Endothelial cell of umbilical vein (primary cell): ENCODE data around the gene ABI3BP. TPM values are rescaled to one million over a fixed set of nuclear protein-coding genes. Genes with fewer than 3 reads are reported as not detected.
A peak's percentile ranks its signal among the peaks of the same experiment; 100 is the strongest.

Source experiments
- BruUV-seq: library from RNA; stranded (reverse); fragments of 400-500 nt; replicated peaks from 2 replicates; lab custom pipeline; 2021; lab: Mats Ljungman, UMichigan
- CTCF ChIA-PET: fragments of 300-600, 350-600 bp; sonication (Branson Sonifier 250); formaldehyde crosslinking; loops from one replicate; lab custom pipeline; 2021; ENCODE audit warnings: antibody characterized with exemption, inconsistent platforms; lab: Charles Lee
- POLR2A ChIA-PET: fragments of 300-600, 350-600 bp; sonication (Branson Sonifier 250); formaldehyde crosslinking; loops from one replicate; lab custom pipeline; 2021; ENCODE audit warnings: antibody characterized with exemption, inconsistent platforms; lab: Charles Lee
- DNase-seq: peaks from one replicate; pipeline ENCODE4 v3.0.0-alpha.2; 2011; ENCODE audit warnings: low read depth, low spot score
- FAIRE-seq: peaks from 2 replicates; lab custom pipeline; 2011; peaks lifted over from hg19 to GRCh38; lab: Jason Lieb, UNC
- H2AFZ ChIP-seq: 2 replicates; pipeline ENCODE4 v1.6.0; 2012; ENCODE audit warnings: low read depth, low read length, control low read depth, inconsistent platforms
- H3K27ac ChIP-seq: 2 replicates; pipeline ENCODE4 v1.5.1; 2011; ENCODE audit warnings: low read depth, mild to moderate bottlenecking, control low read depth, low read length, moderate library complexity; ENCODE audit not compliant: insufficient read depth
- H3K27me3 ChIP-seq, 2 experiments: 2 replicates each; pipeline versions ENCODE4 v1.6.0 to v1.6.1; 2011; ENCODE audit warnings: low read length in 2 of 2, mixed read lengths in 1 of 2; ENCODE audit not compliant: control insufficient read depth in 2 of 2, insufficient read depth in 2 of 2
- H3K36me3 ChIP-seq, 2 experiments: 2 replicates in 1 of 2; 3 replicates in 1 of 2; pipeline ENCODE4 v1.5.1; 2011; ENCODE audit warnings: low read length in 2 of 2, mild to moderate bottlenecking in 1 of 2, moderate library complexity in 1 of 2; ENCODE audit not compliant: control insufficient read depth in 2 of 2, insufficient read depth in 2 of 2; ENCODE audit errors: extremely low read depth in 1 of 2
- H3K4me1 ChIP-seq: 3 replicates; pipeline ENCODE4 v1.5.1; 2011; ENCODE audit warnings: mild to moderate bottlenecking, low read length; ENCODE audit not compliant: control insufficient read depth, insufficient read depth; ENCODE audit errors: extremely low read depth
- H3K4me2 ChIP-seq: 2 replicates; pipeline ENCODE4 v1.6.1; 2011; ENCODE audit warnings: low read length, control low read depth, mixed read lengths; ENCODE audit not compliant: insufficient read depth
- H3K4me3 ChIP-seq, 3 experiments: fragments of 200-600 bp in 1 of 3; sonication (generic), shearing (Covaris generic) in 1 of 3; replicated peaks in 1 of 3; 2 replicates each; pipeline ENCODE4 v1.5.1; 2011 to 2016; ENCODE audit warnings: control low read depth in 3 of 3, low read length in 3 of 3, mild to moderate bottlenecking in 2 of 3, inconsistent platforms in 1 of 3, low read depth in 1 of 3, moderate library complexity in 1 of 3; ENCODE audit not compliant: insufficient read depth in 1 of 3
- H3K79me2 ChIP-seq: 2 replicates; pipeline ENCODE4 v1.6.0; 2012; ENCODE audit warnings: low read length, inconsistent platforms; ENCODE audit not compliant: control insufficient read depth, insufficient read depth
- H3K9ac ChIP-seq: replicated peaks from 2 replicates; pipeline ENCODE3; 2011; ENCODE audit warnings: low read length, control low read depth; ENCODE audit not compliant: insufficient read depth; ENCODE audit errors: extremely low read depth
- H3K9me1 ChIP-seq: replicated peaks from 3 replicates; pipeline ENCODE4 v1.6.0; 2011; ENCODE audit warnings: mild to moderate bottlenecking, low read length; ENCODE audit not compliant: control insufficient read depth, insufficient read depth; ENCODE audit errors: extremely low read depth
- H3K9me3 ChIP-seq: replicated peaks from 2 replicates; pipeline ENCODE4 v1.5.1; 2012; ENCODE audit warnings: low read length, inconsistent platforms; ENCODE audit not compliant: control insufficient read depth, insufficient read depth
- H4K20me1 ChIP-seq: replicated peaks from 2 replicates; pipeline ENCODE3; 2011; ENCODE audit warnings: mild to moderate bottlenecking, low read length; ENCODE audit not compliant: control insufficient read depth, insufficient read depth; ENCODE audit errors: extremely low read depth
- CTCF ChIP-seq, 2 donors: IDR thresholded peaks; 1 replicate in 1 of 2; 2 replicates in 1 of 2; pipeline ENCODE4 v1.5.1; 2011; ENCODE audit warnings: low read length in 2 of 2, mild to moderate bottlenecking in 2 of 2, moderate library complexity in 2 of 2, control low read depth in 1 of 2, inconsistent platforms in 1 of 2, low read depth in 1 of 2; ENCODE audit not compliant: insufficient read depth in 1 of 2; ENCODE audit errors: extremely low read depth in 1 of 2
- EZH2 ChIP-seq: IDR thresholded peaks from 2 replicates; pipeline ENCODE4 v1.6.1; 2012; ENCODE audit warnings: borderline replicate concordance, low read depth, mild to moderate bottlenecking, moderate library complexity, low read length, inconsistent platforms; ENCODE audit not compliant: severe bottlenecking
- FOS ChIP-seq: IDR thresholded peaks from 2 replicates; pipeline ENCODE4 v1.6.1; 2011; ENCODE audit warnings: mild to moderate bottlenecking, low read length, moderate library complexity, borderline replicate concordance; ENCODE audit not compliant: insufficient read depth
- GATA2 ChIP-seq: IDR thresholded peaks from 2 replicates; pipeline ENCODE4 v1.7.0; 2011; ENCODE audit warnings: low read depth, mild to moderate bottlenecking, moderate library complexity, mixed read lengths, low read length; ENCODE audit not compliant: insufficient read length, insufficient read depth
- JUN ChIP-seq: IDR thresholded peaks from 2 replicates; pipeline ENCODE4 v1.6.1; 2011; ENCODE audit warnings: borderline replicate concordance, low read depth; ENCODE audit not compliant: insufficient read length, insufficient read depth
- MAX ChIP-seq: IDR thresholded peaks from 2 replicates; pipeline ENCODE4 v1.6.1; 2011; ENCODE audit not compliant: insufficient read depth, insufficient read length
- MYC ChIP-seq: IDR thresholded peaks from one replicate; pipeline ENCODE4 v1.6.1; 2011; ENCODE audit warnings: mild to moderate bottlenecking, low read depth, low read length
- POLR2A ChIP-seq: IDR thresholded peaks from 2 replicates; pipeline ENCODE4 v1.6.1; 2012; ENCODE audit warnings: low read depth, mild to moderate bottlenecking, control low read depth, low read length
- POLR2AphosphoS5 ChIP-seq: IDR thresholded peaks from 2 replicates; pipeline ENCODE4 v1.6.1; 2012; ENCODE audit warnings: low read depth, mild to moderate bottlenecking, control low read depth, low read length, moderate library complexity; ENCODE audit not compliant: insufficient read depth
- dilution Hi-C: fragments of 300-500 bp; cut with MboI; formaldehyde crosslinking; loops from one replicate; pipeline ENCODE4 v1.15.0; 2019; ENCODE audit warnings: low sequenced_read_pairs; ENCODE audit not compliant: extremely low pct_ligation_motif_present
- intact Hi-C: fragments of 100-400 bp; cut with micrococcal nuclease; formaldehyde crosslinking; loops from one replicate; pipeline ENCODE4 v1.10.0; 2022
- polyA plus RNA-seq, 4 experiments: library from polyadenylated mRNA; depleted of rRNA in 3 of 4; stranded (reverse) in 3 of 4; unstranded in 1 of 4; fragments of >200 nt; gene quantifications; 2 replicates each; pipeline versions ENCODE4 v1.2.1 to v1.2.3, GENCODE V29; 2011 to 2012; ENCODE audit warnings: missing spikeins in 1 of 4
- total RNA-seq: library from RNA; stranded (reverse); gene quantifications from 2 replicates; pipeline ENCODE4 v1.2.3, GENCODE V29; 2021

ABI3BP gene
- total and polyA plus RNA-seq, 2 donors (not counting 3 experiments of a cell fraction or from before 2014, with no cell fraction given): 78.1 to 106 TPM

- H2AFZ ChIP-seq: no peak overlapping the region
- no peak for TF ChIP-seq EZH2
- TF ChIP-seq POLR2AphosphoS5: no peak
- no peak overlapping the region for H3K4me3 ChIP-seq
- no peaks in the 10 kb centered on the region for H3K4me1 ChIP-seq
- H3K27me3 ChIP-seq: no peaks in the 10 kb centered on the region
- no peaks in the 10 kb centered on the region for H3K79me2 ChIP-seq
- H3K4me2 ChIP-seq: no peak overlapping the region
- BruUV-seq: no TSS peak
- POLR2A ChIA-PET: no interaction called here
- H3K9me1 ChIP-seq: no peaks in the 10 kb centered on the region
- no peak overlapping the region for H3K9ac ChIP-seq
- H3K27ac ChIP-seq: no peak overlapping the region
- no peaks in the 10 kb centered on the region for H3K9me3 ChIP-seq
- dilution Hi-C loops (no loop called here), intact Hi-C loops (no loop called here)
- DNase-seq (peak; percentile 13), FAIRE-seq (no peak)
- H4K20me1 ChIP-seq: no peaks in the 10 kb centered on the region
- H3K36me3 ChIP-seq: no peaks in the 10 kb centered on the region
- CTCF ChIA-PET: interaction anchor here (0.6 to 4.7 kb wide), 6 partner anchors 9 to 436 kb away, joined by 3 to 17 read pairs (median 3); no protein-coding TSS in a partner anchor
Measured at GRCh38 chr3:100759950-100760349, 233.3 kb downstream of the ABI3BP start.

GRCh38 chr3:100759159-100759558 is 234.1 kb downstream of the ABI3BP start:
- FAIRE-seq: no peak
- CTCF ChIA-PET: interaction anchor here (1.0 to 4.7 kb wide), 3 partner anchors 8 to 437 kb away, joined by 3 to 17 read pairs (median 4); no protein-coding TSS in a partner anchor
- POLR2A ChIA-PET: no interaction called here
- Histone ChIP-seq H3K4me3 (no peak overlapping the region), H3K36me3 (no peaks in the 10 kb centered on the region), H3K4me1 (no peaks in the 10 kb centered on the region), H3K27ac (no peak overlapping the region), H3K4me2 (no peak overlapping the region), H4K20me1 (no peaks in the 10 kb centered on the region), H3K9me1 (no peaks in the 10 kb centered on the region), H3K9me3 (no peaks in the 10 kb centered on the region), H2AFZ (no peak overlapping the region), H3K79me2 (no peaks in the 10 kb centered on the region), H3K9ac (no peak overlapping the region), H3K27me3 (no peaks in the 10 kb centered on the region)
- intact Hi-C loops: no loop called here
- dilution Hi-C loops: no loop called here
- TF ChIP-seq EZH2 (no peak), GATA2 (no peak), MYC (no peak), MAX (no peak), FOS (no peak), POLR2AphosphoS5 (no peak), CTCF (IDR thresholded peaks at IDR 0.05; ENCODE audit: extremely low read depth in 1 of 2, insufficient read depth in 1 of 2, low read depth in 1 of 2, low read length in 2 of 2) (no peak), JUN (no peak), POLR2A (no peak)
- peak; percentile 39 for DNase-seq
- no TSS peak for BruUV-seq
